Transverse colon (tissue), 4 donors: ENCODE data around the gene F13A1. TPM values are rescaled to one million over a fixed set of nuclear protein-coding genes. Genes with fewer than 3 reads are reported as not detected.

Experiments used
- DNase-seq: peaks from one replicate; pipeline ENCODE4 v3.0.0-alpha.2; 2019
- H3K27ac ChIP-seq, 4 donors: fragments of 200-600 bp; sonication (generic); 2 replicates each; pipeline ENCODE4 v1.5.1; 2016 to 2018; ENCODE audit warnings: inconsistent platforms in 4 of 4
- H3K27me3 ChIP-seq: fragments of 200-600 bp; sonication (generic); 2 replicates; pipeline ENCODE4 v1.5.1; 2017; ENCODE audit warnings: inconsistent platforms
- H3K36me3 ChIP-seq, 4 donors: fragments of 200-600 bp; sonication (generic); 2 replicates each; pipeline ENCODE4 v1.5.1; 2017 to 2019; ENCODE audit warnings: inconsistent platforms in 4 of 4
- H3K4me1 ChIP-seq, 4 donors: fragments of 200-600 bp; sonication (generic); 2 replicates each; pipeline ENCODE4 v1.5.1; 2017 to 2020; ENCODE audit warnings: inconsistent platforms in 4 of 4
- H3K4me3 ChIP-seq, 4 donors: fragments of 200-600 bp; sonication (generic); 1 replicate in 1 of 4; 2 replicates in 3 of 4; pipeline versions ENCODE4 v1.5.1 to v1.6.1; 2017 to 2019; ENCODE audit warnings: inconsistent platforms in 4 of 4
- H3K9me3 ChIP-seq, 2 donors: fragments of 200-600 bp; sonication (generic); 2 replicates each; pipeline ENCODE4 v1.5.1; 2017 to 2019; ENCODE audit warnings: inconsistent platforms in 2 of 2
- EP300 ChIP-seq: sonication (generic); formaldehyde crosslinking; IDR thresholded peaks from one replicate; pipeline ENCODE4 v1.6.1; 2017; ENCODE audit warnings: antibody characterized with exemption, low read depth
- POLR2A ChIP-seq: fragments of 450-650 bp; IDR thresholded peaks from one replicate; pipeline ENCODE4 v1.6.1; 2016; ENCODE audit warnings: antibody characterized with exemption, mild to moderate bottlenecking, moderate library complexity
- POLR2AphosphoS5 ChIP-seq, 3 donors: sonication (generic); formaldehyde crosslinking; IDR thresholded peaks; one replicate each; pipeline ENCODE4 v1.6.1; 2016; ENCODE audit warnings: antibody characterized with exemption in 3 of 3
- WGBS, 2 donors: methylation state at CpG; one replicate each; pipeline ENCODE4 v1.1.5; 2018; ENCODE audit warnings: low coverage in 1 of 2; 5-methylcytosine and 5-hydroxymethylcytosine counted together
- in situ Hi-C, 4 donors: fragments of 200-750 bp; cut with MboI; loops; one replicate each; pipeline versions ENCODE4 v1.15.0 to v1.15.1; 2017; ENCODE audit warnings: low sequenced_read_pairs in 3 of 4, low pct_ligation_motif_present in 1 of 4, low pct_unique_long_range_greater_than_20kb in 1 of 4
- intact Hi-C: fragments of 100-400 bp; cut with DNase I; formaldehyde crosslinking; loops from one replicate; pipeline ENCODE4 v1.15.1; 2023; ENCODE audit warnings: low total_unique reads
- total RNA-seq, 4 donors: library from RNA; depleted of rRNA; stranded (reverse); fragments of >200 nt; gene quantifications; one replicate each; pipeline ENCODE4 v1.1.0, GENCODE V29; 2016
- TF ChIP-seq, protein P1 (sequence below), 5 experiments: fragments of 200-600 bp in 3 of 5; fragments of 450-650 bp in 2 of 5; sonication (generic) in 3 of 5; IDR thresholded peaks; 1 replicate in 2 of 5; 2 replicates in 3 of 5; pipeline ENCODE4 v1.5.1; 2016 to 2017; ENCODE audit warnings: antibody characterized with exemption in 5 of 5, inconsistent platforms in 3 of 5, mild to moderate bottlenecking in 2 of 5, moderate library complexity in 1 of 5

The F13A1 gene
- total RNA-seq, 4 donors from 2014 or later = 5.4 to 58.4 (median 27.0) TPM

DNA sequence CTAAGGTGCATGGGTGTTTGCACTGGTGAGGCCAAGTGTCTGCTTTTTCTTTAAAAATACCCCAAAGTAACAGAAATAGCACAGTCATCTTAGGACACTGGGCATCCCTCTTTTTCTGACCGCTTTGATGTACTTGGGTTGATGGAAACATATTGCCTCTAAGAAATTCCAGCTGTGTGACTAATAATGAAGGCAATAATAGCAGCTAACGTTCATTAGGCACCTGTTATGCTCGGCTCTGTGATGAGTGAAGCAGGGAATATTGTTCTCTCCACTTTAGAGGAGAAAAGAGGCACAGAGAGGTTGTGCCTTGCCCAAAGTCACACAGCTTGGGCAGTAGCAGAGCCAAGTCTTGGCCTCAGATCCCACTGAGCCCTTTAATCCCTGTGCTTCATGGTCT is 100.7 kb downstream of the F13A1 start:
- DNase-seq = no peak
- no peaks in the 10 kb centered on the region for H3K9me3 ChIP-seq
- H3K4me1 ChIP-seq = no peaks in the 10 kb centered on the region
- TF ChIP-seq, protein P1, sequence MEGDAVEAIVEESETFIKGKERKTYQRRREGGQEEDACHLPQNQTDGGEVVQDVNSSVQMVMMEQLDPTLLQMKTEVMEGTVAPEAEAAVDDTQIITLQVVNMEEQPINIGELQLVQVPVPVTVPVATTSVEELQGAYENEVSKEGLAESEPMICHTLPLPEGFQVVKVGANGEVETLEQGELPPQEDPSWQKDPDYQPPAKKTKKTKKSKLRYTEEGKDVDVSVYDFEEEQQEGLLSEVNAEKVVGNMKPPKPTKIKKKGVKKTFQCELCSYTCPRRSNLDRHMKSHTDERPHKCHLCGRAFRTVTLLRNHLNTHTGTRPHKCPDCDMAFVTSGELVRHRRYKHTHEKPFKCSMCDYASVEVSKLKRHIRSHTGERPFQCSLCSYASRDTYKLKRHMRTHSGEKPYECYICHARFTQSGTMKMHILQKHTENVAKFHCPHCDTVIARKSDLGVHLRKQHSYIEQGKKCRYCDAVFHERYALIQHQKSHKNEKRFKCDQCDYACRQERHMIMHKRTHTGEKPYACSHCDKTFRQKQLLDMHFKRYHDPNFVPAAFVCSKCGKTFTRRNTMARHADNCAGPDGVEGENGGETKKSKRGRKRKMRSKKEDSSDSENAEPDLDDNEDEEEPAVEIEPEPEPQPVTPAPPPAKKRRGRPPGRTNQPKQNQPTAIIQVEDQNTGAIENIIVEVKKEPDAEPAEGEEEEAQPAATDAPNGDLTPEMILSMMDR (IDR thresholded peaks at IDR 0.05) = no peak
- no peak for TF ChIP-seq POLR2AphosphoS5 (IDR thresholded peaks at IDR 0.05)
- no peak for TF ChIP-seq EP300
- no peak for TF ChIP-seq POLR2A
- no peaks in the 10 kb centered on the region for H3K36me3 ChIP-seq
- intact Hi-C loops (no loop called here), in situ Hi-C loops (no loop called here)
- H3K4me3 ChIP-seq = no peak overlapping the region
- 75% methylated on average over 3 of the region's 3 CpGs; no CpG with 5 or more reads in 1 of the 2 donors for WGBS, 2 donors
- H3K27ac ChIP-seq = no peak overlapping the region
- H3K27me3 ChIP-seq = no peaks in the 10 kb centered on the region

DNA sequence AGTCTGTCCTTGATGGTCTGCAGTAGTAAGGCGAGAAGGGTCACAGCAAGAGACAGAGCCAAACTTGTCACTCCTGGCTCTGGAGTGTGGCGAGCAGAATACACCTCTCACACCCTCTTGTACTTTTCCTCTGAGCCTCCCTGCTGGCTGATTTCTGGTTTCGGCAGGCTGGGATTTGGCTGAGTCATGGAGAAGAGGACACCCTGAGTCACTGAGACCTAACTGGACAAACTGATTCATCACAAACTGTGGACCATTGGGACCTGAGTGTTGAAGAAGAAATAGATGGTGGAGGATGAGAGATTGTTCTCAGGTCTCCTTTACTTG is 101.7 kb downstream of the F13A1 start:
- Histone ChIP-seq H3K4me1 (no peaks in the 10 kb centered on the region), H3K9me3 (no peaks in the 10 kb centered on the region), H3K27me3 (no peaks in the 10 kb centered on the region), H3K4me3 (no peak overlapping the region), H3K36me3 (no peaks in the 10 kb centered on the region), H3K27ac (no peak overlapping the region)
- no peak for TF ChIP-seq POLR2A
- TF ChIP-seq, protein P1 (IDR thresholded peaks at IDR 0.05) = no peak
- no peak for TF ChIP-seq EP300
- TF ChIP-seq POLR2AphosphoS5 (IDR thresholded peaks at IDR 0.05) = no peak
- in situ Hi-C loops = no loop called here
- intact Hi-C loops = no loop called here
- DNase-seq = no peak
- WGBS, 2 donors = 66 to 80% methylated on average over 1 to 3 of the region's 3 CpGs

DNA sequence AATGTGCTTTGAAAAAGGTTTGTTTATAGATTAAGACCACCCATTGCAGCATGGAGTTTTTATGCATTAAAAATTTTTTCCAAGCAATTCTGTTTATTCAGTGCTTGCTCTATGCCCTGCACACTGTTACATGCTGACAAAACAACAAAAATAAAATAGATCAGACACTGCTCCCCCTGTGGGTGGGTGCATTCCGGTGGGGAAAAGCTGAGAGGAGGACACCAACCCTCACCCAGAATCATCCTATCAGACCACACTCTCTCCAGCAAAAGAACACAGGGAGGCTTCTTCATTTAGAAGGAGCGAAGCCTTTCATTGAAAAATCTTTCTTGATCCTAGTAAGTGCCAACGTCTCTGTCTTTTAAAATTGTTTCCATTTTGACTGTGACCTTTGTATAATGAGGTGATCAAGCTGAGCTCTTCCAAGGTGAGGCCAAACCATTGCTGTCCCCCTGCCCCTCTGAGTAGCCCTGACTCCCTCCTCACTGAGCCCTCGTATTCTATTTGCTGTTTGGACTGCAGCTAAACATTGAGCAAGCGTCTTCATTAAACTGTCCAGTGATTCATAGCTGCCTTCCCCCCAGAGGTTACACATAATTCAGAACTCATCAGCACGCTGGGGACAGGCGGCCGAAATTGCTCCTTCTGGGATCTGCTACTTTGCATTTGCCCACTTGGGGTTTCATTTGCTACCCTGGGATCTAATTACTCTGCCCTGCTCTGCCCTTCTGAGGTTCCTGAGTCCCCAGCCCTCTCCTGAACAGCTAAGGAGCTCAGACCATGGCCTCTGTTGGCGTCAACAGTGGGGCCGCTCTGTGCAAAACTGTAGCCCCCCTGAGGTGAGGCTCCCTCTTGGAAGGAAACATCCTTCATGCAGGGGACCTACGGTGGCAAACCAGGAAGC is 102.4 kb downstream of the F13A1 start:
- WGBS, 2 donors = 50 to 51% methylated on average over 4 to 11 of the region's 11 CpGs
- no peaks in the 10 kb centered on the region for H3K36me3 ChIP-seq
- H3K4me1 ChIP-seq = no peaks in the 10 kb centered on the region
- TF ChIP-seq POLR2A (no peak), POLR2AphosphoS5 (IDR thresholded peaks at IDR 0.05) (no peak), EP300 (no peak)
- TF ChIP-seq, protein P1 (IDR thresholded peaks at IDR 0.05) = no peak
- intact Hi-C loops (no loop called here), in situ Hi-C loops (no loop called here)
- DNase-seq = no peak
- no peaks in the 10 kb centered on the region for H3K27me3 ChIP-seq
- no peaks in the 10 kb centered on the region for H3K9me3 ChIP-seq
- no peak overlapping the region for H3K4me3 ChIP-seq
- H3K27ac ChIP-seq = no peak overlapping the region

DNA sequence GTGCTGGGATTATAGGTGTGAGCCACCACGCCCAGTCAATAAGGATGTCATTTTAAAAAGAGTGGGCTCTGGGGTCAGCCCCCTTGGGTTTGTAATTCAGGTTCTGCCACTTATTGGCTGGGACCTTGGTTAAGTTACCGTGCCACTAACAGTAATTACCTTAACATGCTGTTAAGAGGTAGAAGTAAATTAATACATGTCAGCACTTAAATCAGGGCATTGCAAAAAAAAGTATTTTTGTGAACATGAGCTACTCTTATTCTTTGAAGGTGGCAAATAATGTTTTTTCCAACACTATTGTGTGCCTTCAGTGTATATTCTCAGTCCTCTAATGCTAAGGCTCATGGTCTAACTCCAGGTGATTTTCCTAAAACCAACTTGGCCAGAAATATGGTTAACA is 109.5 kb downstream of the F13A1 start:
- in situ Hi-C loops = no loop called here
- intact Hi-C loops = no loop called here
- Histone ChIP-seq H3K27me3 (no peaks in the 10 kb centered on the region), H3K36me3 (no peaks in the 10 kb centered on the region), H3K27ac (no peak overlapping the region), H3K4me3 (no peak overlapping the region), H3K4me1 (no peaks in the 10 kb centered on the region), H3K9me3 (no peaks in the 10 kb centered on the region)
- 85 to 100% methylated on average over 1 to 2 of the region's 2 CpGs for WGBS, 2 donors
- DNase-seq = no peak
- no peak for TF ChIP-seq POLR2A
- TF ChIP-seq, protein P1 (IDR thresholded peaks at IDR 0.05) = no peak
